H1 (cell line): Measurements from ENCODE around the gene MTFR1L. TPM values are rescaled to one million over a fixed set of nuclear protein-coding genes. Genes with fewer than 3 reads are reported as not detected.
A peak's percentile ranks its signal among the peaks of the same experiment; 100 is the strongest.

ENCODE experiments used
- CTCF ChIA-PET: fragments of 300-600 bp; sonication (Branson Sonifier 250); formaldehyde crosslinking; loops from one replicate; lab custom pipeline; 2021; ENCODE audit not compliant: partially characterized antibody; lab: Charles Lee
- POLR2A ChIA-PET: fragments of 300-600 bp; sonication (Branson Sonifier 250); formaldehyde crosslinking; loops from one replicate; lab custom pipeline; 2021; ENCODE audit warnings: inconsistent platforms; ENCODE audit not compliant: partially characterized antibody; lab: Charles Lee
- DNase-seq, 2 experiments: peaks; one replicate each; pipeline versions ENCODE4 v3.0.0 to v3.0.0-alpha.2; 2010 to 2022; ENCODE audit warnings: low spot score in 2 of 2, low read depth in 1 of 2, mixed read lengths in 1 of 2
- FAIRE-seq: peaks from 2 replicates; lab custom pipeline; 2011; peaks lifted over from hg19 to GRCh38; lab: Jason Lieb, UNC
- H2AFZ ChIP-seq: 2 replicates; pipeline ENCODE4 v1.8.1; 2012; ENCODE audit warnings: low read length, inconsistent platforms
- H2AK5ac ChIP-seq: 2 replicates; pipeline ENCODE4 v1.6.1; 2013; ENCODE audit warnings: low read depth, low read length
- H2BK120ac ChIP-seq: replicated peaks from 2 replicates; pipeline ENCODE3; 2013; ENCODE audit warnings: low read depth, low read length, inconsistent platforms
- H2BK12ac ChIP-seq: 2 replicates; pipeline ENCODE4 v1.6.1; 2013; ENCODE audit warnings: low read depth, low read length
- H2BK15ac ChIP-seq: 2 replicates; pipeline ENCODE4 v1.6.1; 2013; ENCODE audit warnings: low read length
- H2BK20ac ChIP-seq: 2 replicates; pipeline ENCODE4 v1.6.1; 2013; ENCODE audit warnings: low read length
- H2BK5ac ChIP-seq: 2 replicates; pipeline ENCODE4 v1.6.1; 2013; ENCODE audit warnings: low read depth, low read length
- H3K14ac ChIP-seq: 2 replicates; pipeline ENCODE4 v1.6.1; 2013; ENCODE audit warnings: inconsistent platforms; ENCODE audit not compliant: insufficient read length
- H3K18ac ChIP-seq: 2 replicates; pipeline ENCODE4 v1.6.1; 2013; ENCODE audit warnings: low read length; ENCODE audit errors: extremely low read depth
- H3K23ac ChIP-seq: 2 replicates; pipeline ENCODE4 v1.6.1; 2013; ENCODE audit warnings: inconsistent platforms; ENCODE audit not compliant: insufficient read length
- H3K23me2 ChIP-seq: 2 replicates; pipeline ENCODE4 v1.6.1; 2013; ENCODE audit warnings: low read depth, low read length
- H3K27ac ChIP-seq: 2 replicates; pipeline ENCODE4 v1.6.1; 2011; ENCODE audit warnings: low read depth, low read length, inconsistent platforms
- H3K27me3 ChIP-seq, 4 experiments: replicated peaks in 1 of 4; 1 replicate in 1 of 4; 2 replicates in 3 of 4; pipeline versions ENCODE4 v1.6.1 to v1.8.1; 2011 to 2013; ENCODE audit warnings: low read length in 3 of 4, mild to moderate bottlenecking in 3 of 4, inconsistent platforms in 2 of 4, mixed read lengths in 2 of 4, moderate library complexity in 1 of 4; ENCODE audit not compliant: control insufficient read depth in 3 of 4, insufficient read depth in 3 of 4; ENCODE audit errors: extremely low read depth in 1 of 4
- H3K36me3 ChIP-seq, 4 experiments: 2 replicates each; pipeline versions ENCODE4 v1.6.1 to v1.8.1; 2011 to 2013; ENCODE audit warnings: mild to moderate bottlenecking in 4 of 4, low read length in 3 of 4, moderate library complexity in 2 of 4, control low read depth in 1 of 4, inconsistent platforms in 1 of 4; ENCODE audit not compliant: insufficient read depth in 4 of 4, control insufficient read depth in 2 of 4
- H3K4ac ChIP-seq: replicated peaks from 2 replicates; pipeline ENCODE3; 2013; ENCODE audit warnings: low read length, low read depth, mixed read lengths, inconsistent platforms; ENCODE audit not compliant: insufficient read length
- H3K4me1 ChIP-seq, 4 experiments: replicated peaks in 1 of 4; 1 replicate in 1 of 4; 2 replicates in 3 of 4; pipeline versions ENCODE4 v1.6.1 to v1.8.1; 2011 to 2013; ENCODE audit warnings: low read length in 3 of 4, inconsistent platforms in 2 of 4, mixed read lengths in 1 of 4; ENCODE audit not compliant: insufficient read depth in 4 of 4, control insufficient read depth in 3 of 4
- H3K4me2 ChIP-seq, 2 experiments: 2 replicates each; pipeline versions ENCODE4 v1.6.1 to v1.8.1; 2011 to 2013; ENCODE audit warnings: low read depth in 2 of 2, low read length in 2 of 2, control low read depth in 1 of 2, inconsistent platforms in 1 of 2, mild to moderate bottlenecking in 1 of 2; ENCODE audit not compliant: insufficient read depth in 1 of 2
- H3K4me3 ChIP-seq, 4 experiments: fragments of 200-600, 300-600 bp in 1 of 4; sonication (generic), shearing (Covaris generic), sonication (Bioruptor Twin) in 1 of 4; 2 replicates each; pipeline versions ENCODE4 v1.5.1 to v1.8.1; 2011 to 2016; ENCODE audit warnings: low read length in 4 of 4, low read depth in 3 of 4, control low read depth in 2 of 4, inconsistent platforms in 2 of 4, mild to moderate bottlenecking in 2 of 4, mixed read lengths in 1 of 4, moderate library complexity in 1 of 4; ENCODE audit not compliant: insufficient read depth in 2 of 4; ENCODE audit errors: extremely low read depth in 1 of 4
- H3K56ac ChIP-seq: replicated peaks from 2 replicates; pipeline ENCODE3; 2013; ENCODE audit warnings: low read depth, mild to moderate bottlenecking, mixed read lengths, low read length, inconsistent platforms; ENCODE audit not compliant: insufficient read length
- H3K79me1 ChIP-seq: 2 replicates; pipeline ENCODE4 v1.6.1; 2013; ENCODE audit warnings: low read depth, low read length, control low read depth
- H3K79me2 ChIP-seq, 2 experiments: 2 replicates each; pipeline versions ENCODE4 v1.6.1 to v1.8.1; 2012 to 2013; ENCODE audit warnings: low read length in 2 of 2, mild to moderate bottlenecking in 2 of 2, inconsistent platforms in 1 of 2; ENCODE audit not compliant: insufficient read depth in 2 of 2, control insufficient read depth in 1 of 2
- H3K9ac ChIP-seq, 4 experiments: replicated peaks in 1 of 4; 1 replicate in 1 of 4; 2 replicates in 3 of 4; pipeline versions ENCODE4 v1.6.1 to v1.8.1; 2011 to 2013; ENCODE audit warnings: low read depth in 3 of 4, low read length in 3 of 4, control low read depth in 2 of 4, mild to moderate bottlenecking in 2 of 4, moderate library complexity in 2 of 4, inconsistent platforms in 1 of 4; ENCODE audit errors: extremely low read depth in 1 of 4
- H3K9me3 ChIP-seq, 2 experiments: 2 replicates each; pipeline versions ENCODE4 v1.6.1 to v1.8.1; 2012 to 2013; ENCODE audit warnings: mild to moderate bottlenecking in 2 of 2, moderate library complexity in 2 of 2, control low read depth in 1 of 2, inconsistent platforms in 1 of 2, low read depth in 1 of 2, low read length in 1 of 2, mixed read lengths in 1 of 2; ENCODE audit not compliant: insufficient read depth in 2 of 2
- H4K20me1 ChIP-seq, 2 experiments: replicated peaks in 1 of 2; 2 replicates each; pipeline versions ENCODE3 to v1.8.1; 2011 to 2013; ENCODE audit warnings: inconsistent platforms in 2 of 2, low read length in 2 of 2, mild to moderate bottlenecking in 1 of 2; ENCODE audit not compliant: insufficient read depth in 2 of 2, control insufficient read depth in 1 of 2
- H4K5ac ChIP-seq: 2 replicates; pipeline ENCODE4 v1.6.1; 2013; ENCODE audit warnings: low read length, low read depth, mixed read lengths, inconsistent platforms; ENCODE audit not compliant: insufficient read length
- H4K8ac ChIP-seq: 2 replicates; pipeline ENCODE4 v1.8.0; 2013; ENCODE audit warnings: mild to moderate bottlenecking, moderate library complexity, low read length, inconsistent platforms; ENCODE audit not compliant: insufficient read depth; ENCODE audit errors: extremely low read depth
- H4K91ac ChIP-seq: replicated peaks from 2 replicates; pipeline ENCODE3; 2013; ENCODE audit warnings: low read length, mixed read lengths, inconsistent platforms; ENCODE audit not compliant: insufficient read length
- BCL11A ChIP-seq, 2 experiments: IDR thresholded peaks; one replicate each; pipeline ENCODE4 v1.6.1; 2011; ENCODE audit warnings: low read depth in 2 of 2, low read length in 2 of 2, mild to moderate bottlenecking in 2 of 2
- GTF2F1 ChIP-seq: IDR thresholded peaks from 2 replicates; pipeline ENCODE4 v1.6.1; 2012; ENCODE audit warnings: low read depth, low read length, improper control_type of control experiment, borderline replicate concordance
- KDM4A ChIP-seq: IDR thresholded peaks from one replicate; pipeline ENCODE4 v1.7.1; 2012; ENCODE audit warnings: low read depth, mild to moderate bottlenecking, moderate library complexity, low read length, inconsistent platforms; ENCODE audit not compliant: severe bottlenecking
- POU5F1 ChIP-seq: IDR thresholded peaks from 2 replicates; pipeline ENCODE4 v1.6.1; 2011; ENCODE audit warnings: low read depth, mild to moderate bottlenecking, low read length, moderate library complexity
- RAD21 ChIP-seq, 2 experiments: IDR thresholded peaks in 1 of 2; conservative IDR thresholded peaks in 1 of 2; 2 replicates each; pipeline ENCODE4 v1.6.1; 2011; ENCODE audit warnings: low read depth in 2 of 2, low read length in 2 of 2, improper control_type of control experiment in 1 of 2, inconsistent platforms in 1 of 2, mild to moderate bottlenecking in 1 of 2, moderate library complexity in 1 of 2
- RBBP5 ChIP-seq: IDR thresholded peaks from 2 replicates; pipeline ENCODE4 v1.7.1; 2012; ENCODE audit warnings: low read depth, mild to moderate bottlenecking, inconsistent platforms, low read length, moderate library complexity, borderline replicate concordance
- RNF2 ChIP-seq: fragments of 200-900, 300-1000 bp; sonication (generic); IDR thresholded peaks from 2 replicates; pipeline ENCODE4 v1.7.1; 2016; ENCODE audit warnings: borderline replicate concordance, low read depth, mild to moderate bottlenecking, antibody characterized with exemption, low read length; ENCODE audit not compliant: poor library complexity, severe bottlenecking; ENCODE audit errors: missing control alignments
- SUZ12 ChIP-seq: fragments of 200-600 bp; sonication (generic); IDR thresholded peaks from 2 replicates; pipeline ENCODE4 v1.6.1; 2012; ENCODE audit warnings: mild to moderate bottlenecking, inconsistent platforms, low read length, moderate library complexity, mixed read lengths
- TCF12 ChIP-seq: IDR thresholded peaks from 2 replicates; pipeline ENCODE4 v1.6.1; 2011; ENCODE audit warnings: low read depth, mild to moderate bottlenecking, low read length
- ZNF274 ChIP-seq: IDR thresholded peaks from 2 replicates; pipeline ENCODE4 v1.7.0; 2012; ENCODE audit warnings: low read length, borderline replicate concordance; ENCODE audit errors: extremely low read depth
- WGBS, 2 experiments: shearing (Covaris generic) in 1 of 2; methylation state at CpG; one replicate each; pipeline versions ENCODE4 v1.1.6 to v1.1.7; 2013 to 2015; ENCODE audit warnings: low lambda C conversion rate in 2 of 2, mixed read lengths in 2 of 2, inconsistent platforms in 1 of 2, low coverage in 1 of 2, missing lambda C conversion rate in 1 of 2; ENCODE audit not compliant: insufficient replicate concordance in 2 of 2, insufficient coverage in 1 of 2, insufficient read length in 1 of 2; ENCODE audit errors: extremely low coverage in 1 of 2, missing lambda C conversion rate in 1 of 2; 5-methylcytosine and 5-hydroxymethylcytosine counted together
- polyA plus RNA-seq, 7 experiments: library from polyadenylated mRNA; depleted of rRNA in 3 of 7; stranded (reverse) in 5 of 7; unstranded in 2 of 7; fragments of >200 nt in 5 of 7; fragments of 200-250 nt in 2 of 7; gene quantifications; 1 replicate in 5 of 7; 2 replicates in 1 of 7; 4 replicates in 1 of 7; pipeline versions ENCODE4 v1.2.1 to v1.2.3, GENCODE V29; 2011 to 2013; ENCODE audit warnings: missing spikeins in 2 of 7, mixed read lengths in 2 of 7
- total RNA-seq: library from RNA; stranded (reverse); fragmentation: NEBNext Ultra II Directional; extraction: Animal tissue kit (Norgen Biotek cat#: 25700); gene quantifications from 2 replicates; pipeline ENCODE4 v1.2.1, GENCODE V29; 2021

Gene MTFR1L
- total and polyA plus RNA-seq, 2 of the 8 experiments (the other 6 are each of a cell fraction or from before 2014, with no cell fraction given), result 20.8 to 23.1 TPM

- no peak overlapping the region for H3K23ac ChIP-seq
- WGBS, 2 experiments, result 87% methylated on average over 6 of the region's 6 CpGs; no CpG with 5 or more reads in 1 of the 2 experiments
- no peak overlapping the region for H3K56ac ChIP-seq
- H2BK20ac ChIP-seq, result no peak overlapping the region
- H3K4ac ChIP-seq, result peak overlapping the region; percentile 57
- peak overlapping the region; percentile 75 to 85 (median 80); a peak in 4 of 8 replicates for H3K4me3 ChIP-seq
- H2BK12ac ChIP-seq, result 0 out of 2 replicates have a peak overlapping the region, but pooled peaks have one; percentile 75
- POLR2A ChIA-PET, result interaction anchor here (0.6 to 5.5 kb wide), 10 partner anchors 9 to 812 kb away, joined by 3 to 32 read pairs (median 3); no protein-coding TSS in a partner anchor
- no peak overlapping the region for H2AFZ ChIP-seq
- 0 out of 2 replicates have a peak overlapping the region, but pooled peaks have one; percentile 62 for H2BK5ac ChIP-seq
- no peaks in the 10 kb centered on the region for H3K9me3 ChIP-seq
- H3K4me2 ChIP-seq, result peak overlapping the region; percentile 90 to 93
- DNase-seq (no peak), FAIRE-seq (no peak)
- no peak overlapping the region for H4K5ac ChIP-seq
- H3K9ac ChIP-seq, result no peak overlapping the region
- peaks cover 0 to 7% (median 0%) of the 10 kb centered on the region in 4 experiments; a peak in 2 of 8 replicates for H3K36me3 ChIP-seq
- H2BK120ac ChIP-seq, result no peak overlapping the region
- H3K27ac ChIP-seq, result no peak overlapping the region
- H4K8ac ChIP-seq, result no peak overlapping the region; the same call in 1 of the 2 replicates
- H2AK5ac ChIP-seq, result peak overlapping the region; percentile 72; the same call in 1 of the 2 replicates
- no peak overlapping the region for H3K14ac ChIP-seq
- peaks cover 12 to 25% (median 15%) of the 10 kb centered on the region in 4 experiments for H3K4me1 ChIP-seq
- peaks cover 0 to 3% of the 10 kb centered on the region in 2 experiments; a peak in 1 of 4 replicates for H3K79me2 ChIP-seq
- H3K27me3 ChIP-seq, result peaks cover 0 to 6% (median 2%) of the 10 kb centered on the region in 4 experiments; a peak in 4 of 7 replicates
- peaks cover 13% of the 10 kb centered on the region in 2 experiments for H4K20me1 ChIP-seq
- peak overlapping the region; percentile 81; the same call in 1 of the 2 replicates for H2BK15ac ChIP-seq
- H3K79me1 ChIP-seq, result peaks cover 8% of the 10 kb centered on the region; the same call in 1 of the 2 replicates
- CTCF ChIA-PET, result interaction anchor here (0.5 to 3.8 kb wide), 19 partner anchors 8 to 330 kb away, joined by 3 to 20 read pairs (median 3); no protein-coding TSS in a partner anchor
- H4K91ac ChIP-seq, result peak overlapping the region; percentile 72
- H3K18ac ChIP-seq, result no peak overlapping the region
- peaks cover 12% of the 10 kb centered on the region for H3K23me2 ChIP-seq
- no peak for TF ChIP-seq POU5F1
- TF ChIP-seq GTF2F1, result no peak
- no peak for TF ChIP-seq RBBP5
- no peak for TF ChIP-seq ZNF274
- no peak for TF ChIP-seq BCL11A (IDR thresholded peaks at IDR 0.05; ENCODE audit: low read depth in 2 of 2, low read length in 2 of 2)
- no peak for TF ChIP-seq RAD21 (IDR thresholded peaks at IDR 0.05 in 1 of 2, conservative IDR thresholded peaks at IDR 0.05 in 1 of 2; ENCODE audit: low read depth in 2 of 2, low read length in 2 of 2)
- TF ChIP-seq RNF2, result no peak
- no peak for TF ChIP-seq KDM4A
- no peak for TF ChIP-seq SUZ12
- TF ChIP-seq TCF12, result no peak
Measured at GRCh38 chr1:25818569-25818968, 1.2 kb upstream of the MTFR1L start.
